Erythroblast (primary cell): Measurements from ENCODE around the gene FERD3L.

Source experiments
- GATA1 ChIP-seq: IDR thresholded peaks from 2 replicates; pipeline ENCODE4 v1.6.1; 2011; ENCODE audit warnings: low read depth, mild to moderate bottlenecking, control low read depth, low read length, moderate library complexity
- POLR2A ChIP-seq: IDR thresholded peaks from 2 replicates; pipeline ENCODE4 v1.6.1; 2011; ENCODE audit warnings: mild to moderate bottlenecking, low read length

DNA sequence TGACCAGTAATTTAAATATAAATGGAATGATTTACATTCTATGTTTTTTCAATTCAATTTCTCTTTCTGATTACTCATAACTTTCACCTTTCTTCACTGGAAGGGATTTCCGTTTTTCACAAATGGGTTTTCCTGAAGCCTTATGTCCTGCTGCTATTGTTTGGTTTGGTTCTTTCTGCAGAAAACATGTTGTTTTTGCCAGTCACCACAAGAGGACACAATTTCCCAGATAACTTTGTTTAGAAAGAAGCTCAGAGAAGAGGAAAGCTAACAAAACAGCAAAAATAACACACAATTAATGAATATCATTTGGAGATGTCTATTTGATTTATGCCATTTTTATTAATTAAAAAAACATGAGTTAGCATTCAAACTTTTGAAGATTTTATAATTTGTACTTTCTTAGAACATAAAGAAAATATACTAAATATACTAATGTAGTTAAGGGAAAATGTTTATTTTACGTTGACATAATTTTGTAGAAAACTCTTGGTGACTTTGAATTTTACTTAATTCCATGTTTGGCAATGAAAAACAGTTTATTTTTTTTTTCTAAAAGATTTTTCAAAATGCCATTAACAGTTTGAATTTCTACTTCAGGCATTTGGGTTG is 23.1 kb downstream of the FERD3L start:
- no peak for TF ChIP-seq POLR2A
- TF ChIP-seq GATA1: no peak
